Endothelial cell of umbilical vein (primary cell): ENCODE measurements around the gene KDM4B. TPM values are rescaled to one million over a fixed set of nuclear protein-coding genes. Genes with fewer than 3 reads are reported as not detected.

ENCODE experiments used
- BruUV-seq: library from RNA; stranded (reverse); fragments of 400-500 nt; replicated peaks from 2 replicates; lab custom pipeline; 2021; lab: Mats Ljungman, UMichigan
- CTCF ChIA-PET: fragments of 300-600, 350-600 bp; sonication (Branson Sonifier 250); formaldehyde crosslinking; loops from one replicate; lab custom pipeline; 2021; ENCODE audit warnings: antibody characterized with exemption, inconsistent platforms; lab: Charles Lee
- POLR2A ChIA-PET: fragments of 300-600, 350-600 bp; sonication (Branson Sonifier 250); formaldehyde crosslinking; loops from one replicate; lab custom pipeline; 2021; ENCODE audit warnings: antibody characterized with exemption, inconsistent platforms; lab: Charles Lee
- DNase-seq: peaks from one replicate; pipeline ENCODE4 v3.0.0-alpha.2; 2011; ENCODE audit warnings: low read depth, low spot score
- FAIRE-seq: peaks from 2 replicates; lab custom pipeline; 2011; peaks lifted over from hg19 to GRCh38; lab: Jason Lieb, UNC
- H2AFZ ChIP-seq: 2 replicates; pipeline ENCODE4 v1.6.0; 2012; ENCODE audit warnings: low read depth, low read length, control low read depth, inconsistent platforms
- H3K27ac ChIP-seq: 2 replicates; pipeline ENCODE4 v1.5.1; 2011; ENCODE audit warnings: low read depth, mild to moderate bottlenecking, control low read depth, low read length, moderate library complexity; ENCODE audit not compliant: insufficient read depth
- H3K27me3 ChIP-seq, 2 experiments: 2 replicates each; pipeline versions ENCODE4 v1.6.0 to v1.6.1; 2011; ENCODE audit warnings: low read length in 2 of 2, mixed read lengths in 1 of 2; ENCODE audit not compliant: control insufficient read depth in 2 of 2, insufficient read depth in 2 of 2
- H3K36me3 ChIP-seq, 2 experiments: 2 replicates in 1 of 2; 3 replicates in 1 of 2; pipeline ENCODE4 v1.5.1; 2011; ENCODE audit warnings: low read length in 2 of 2, mild to moderate bottlenecking in 1 of 2, moderate library complexity in 1 of 2; ENCODE audit not compliant: control insufficient read depth in 2 of 2, insufficient read depth in 2 of 2; ENCODE audit errors: extremely low read depth in 1 of 2
- H3K4me1 ChIP-seq: 3 replicates; pipeline ENCODE4 v1.5.1; 2011; ENCODE audit warnings: mild to moderate bottlenecking, low read length; ENCODE audit not compliant: control insufficient read depth, insufficient read depth; ENCODE audit errors: extremely low read depth
- H3K4me2 ChIP-seq: 2 replicates; pipeline ENCODE4 v1.6.1; 2011; ENCODE audit warnings: low read length, control low read depth, mixed read lengths; ENCODE audit not compliant: insufficient read depth
- H3K4me3 ChIP-seq, 3 experiments: fragments of 200-600 bp in 1 of 3; sonication (generic), shearing (Covaris generic) in 1 of 3; replicated peaks in 1 of 3; 2 replicates each; pipeline ENCODE4 v1.5.1; 2011 to 2016; ENCODE audit warnings: control low read depth in 3 of 3, low read length in 3 of 3, mild to moderate bottlenecking in 2 of 3, inconsistent platforms in 1 of 3, low read depth in 1 of 3, moderate library complexity in 1 of 3; ENCODE audit not compliant: insufficient read depth in 1 of 3
- H3K79me2 ChIP-seq: 2 replicates; pipeline ENCODE4 v1.6.0; 2012; ENCODE audit warnings: low read length, inconsistent platforms; ENCODE audit not compliant: control insufficient read depth, insufficient read depth
- H3K9ac ChIP-seq: replicated peaks from 2 replicates; pipeline ENCODE3; 2011; ENCODE audit warnings: low read length, control low read depth; ENCODE audit not compliant: insufficient read depth; ENCODE audit errors: extremely low read depth
- H3K9me1 ChIP-seq: replicated peaks from 3 replicates; pipeline ENCODE4 v1.6.0; 2011; ENCODE audit warnings: mild to moderate bottlenecking, low read length; ENCODE audit not compliant: control insufficient read depth, insufficient read depth; ENCODE audit errors: extremely low read depth
- H3K9me3 ChIP-seq: replicated peaks from 2 replicates; pipeline ENCODE4 v1.5.1; 2012; ENCODE audit warnings: low read length, inconsistent platforms; ENCODE audit not compliant: control insufficient read depth, insufficient read depth
- H4K20me1 ChIP-seq: replicated peaks from 2 replicates; pipeline ENCODE3; 2011; ENCODE audit warnings: mild to moderate bottlenecking, low read length; ENCODE audit not compliant: control insufficient read depth, insufficient read depth; ENCODE audit errors: extremely low read depth
- CTCF ChIP-seq, 2 donors: IDR thresholded peaks; 1 replicate in 1 of 2; 2 replicates in 1 of 2; pipeline ENCODE4 v1.5.1; 2011; ENCODE audit warnings: low read length in 2 of 2, mild to moderate bottlenecking in 2 of 2, moderate library complexity in 2 of 2, control low read depth in 1 of 2, inconsistent platforms in 1 of 2, low read depth in 1 of 2; ENCODE audit not compliant: insufficient read depth in 1 of 2; ENCODE audit errors: extremely low read depth in 1 of 2
- EZH2 ChIP-seq: IDR thresholded peaks from 2 replicates; pipeline ENCODE4 v1.6.1; 2012; ENCODE audit warnings: borderline replicate concordance, low read depth, mild to moderate bottlenecking, moderate library complexity, low read length, inconsistent platforms; ENCODE audit not compliant: severe bottlenecking
- FOS ChIP-seq: IDR thresholded peaks from 2 replicates; pipeline ENCODE4 v1.6.1; 2011; ENCODE audit warnings: mild to moderate bottlenecking, low read length, moderate library complexity, borderline replicate concordance; ENCODE audit not compliant: insufficient read depth
- JUN ChIP-seq: IDR thresholded peaks from 2 replicates; pipeline ENCODE4 v1.6.1; 2011; ENCODE audit warnings: borderline replicate concordance, low read depth; ENCODE audit not compliant: insufficient read length, insufficient read depth
- MAX ChIP-seq: IDR thresholded peaks from 2 replicates; pipeline ENCODE4 v1.6.1; 2011; ENCODE audit not compliant: insufficient read depth, insufficient read length
- MYC ChIP-seq: IDR thresholded peaks from one replicate; pipeline ENCODE4 v1.6.1; 2011; ENCODE audit warnings: mild to moderate bottlenecking, low read depth, low read length
- POLR2A ChIP-seq: IDR thresholded peaks from 2 replicates; pipeline ENCODE4 v1.6.1; 2012; ENCODE audit warnings: low read depth, mild to moderate bottlenecking, control low read depth, low read length
- POLR2AphosphoS5 ChIP-seq: IDR thresholded peaks from 2 replicates; pipeline ENCODE4 v1.6.1; 2012; ENCODE audit warnings: low read depth, mild to moderate bottlenecking, control low read depth, low read length, moderate library complexity; ENCODE audit not compliant: insufficient read depth
- dilution Hi-C: fragments of 300-500 bp; cut with MboI; formaldehyde crosslinking; loops from one replicate; pipeline ENCODE4 v1.15.0; 2019; ENCODE audit warnings: low sequenced_read_pairs; ENCODE audit not compliant: extremely low pct_ligation_motif_present
- intact Hi-C: fragments of 100-400 bp; cut with micrococcal nuclease; formaldehyde crosslinking; loops from one replicate; pipeline ENCODE4 v1.10.0; 2022
- polyA plus RNA-seq, 4 experiments: library from polyadenylated mRNA; depleted of rRNA in 3 of 4; stranded (reverse) in 3 of 4; unstranded in 1 of 4; fragments of >200 nt; gene quantifications; 2 replicates each; pipeline versions ENCODE4 v1.2.1 to v1.2.3, GENCODE V29; 2011 to 2012; ENCODE audit warnings: missing spikeins in 1 of 4
- total RNA-seq: library from RNA; stranded (reverse); gene quantifications from 2 replicates; pipeline ENCODE4 v1.2.3, GENCODE V29; 2021

KDM4B gene
- total and polyA plus RNA-seq, 2 donors (not counting 3 experiments of a cell fraction or from before 2014, with no cell fraction given) = 12.4 to 37.2 TPM

- Histone ChIP-seq H4K20me1 (no peaks in the 10 kb centered on the region), H3K4me3 (no peak overlapping the region), H3K9ac (no peak overlapping the region), H3K4me2 (no peak overlapping the region), H3K9me3 (no peaks in the 10 kb centered on the region), H3K9me1 (no peaks in the 10 kb centered on the region), H3K36me3 (peaks cover 3 to 4% of the 10 kb centered on the region in 2 experiments), H2AFZ (no peak overlapping the region), H3K4me1 (no peaks in the 10 kb centered on the region), H3K79me2 (no peaks in the 10 kb centered on the region), H3K27me3 (no peaks in the 10 kb centered on the region), H3K27ac (no peak overlapping the region)
- intact Hi-C loops = no loop called here
- FAIRE-seq = no peak
- dilution Hi-C loops = no loop called here
- CTCF ChIA-PET = no interaction called here
- no TSS peak for BruUV-seq
- no peak for TF ChIP-seq MYC
- no peak for TF ChIP-seq JUN
- TF ChIP-seq CTCF (IDR thresholded peaks at IDR 0.05; ENCODE audit: extremely low read depth in 1 of 2, insufficient read depth in 1 of 2, low read depth in 1 of 2, low read length in 2 of 2) = no peak
- no peak for TF ChIP-seq POLR2A
- POLR2A ChIA-PET = no interaction called here
- no peak for DNase-seq
These were observed 138.7 kb downstream of the KDM4B start for GRCh38 chr19:5107432-5108122.

- Histone ChIP-seq H3K4me2 (no peak overlapping the region), H2AFZ (no peak overlapping the region), H3K4me1 (no peaks in the 10 kb centered on the region), H4K20me1 (no peaks in the 10 kb centered on the region), H3K79me2 (no peaks in the 10 kb centered on the region), H3K27me3 (no peaks in the 10 kb centered on the region), H3K4me3 (no peak overlapping the region), H3K9me3 (no peaks in the 10 kb centered on the region), H3K27ac (no peak overlapping the region), H3K9ac (no peak overlapping the region), H3K36me3 (peaks cover 3 to 4% of the 10 kb centered on the region in 2 experiments), H3K9me1 (no peaks in the 10 kb centered on the region)
- no TSS peak for BruUV-seq
- dilution Hi-C loops = no loop called here
- DNase-seq (no peak), FAIRE-seq (no peak)
- CTCF ChIA-PET = no interaction called here
- POLR2A ChIA-PET = no interaction called here
- TF ChIP-seq POLR2AphosphoS5 = no peak
- TF ChIP-seq CTCF (IDR thresholded peaks at IDR 0.05; ENCODE audit: extremely low read depth in 1 of 2, insufficient read depth in 1 of 2, low read depth in 1 of 2, low read length in 2 of 2) = no peak
- no peak for TF ChIP-seq JUN
- no peak for TF ChIP-seq EZH2
- TF ChIP-seq FOS = no peak
- TF ChIP-seq POLR2A = no peak
- TF ChIP-seq MAX = no peak
- intact Hi-C loops = no loop called here
These were observed 139.2 kb downstream of the KDM4B start for GRCh38 chr19:5108123-5108596.
